ENCODE measurements around the gene TEC.

- TF ChIP-seq POLR2A (IDR thresholded peaks at IDR 0.05) (no peak), EP300 (IDR thresholded peaks at IDR 0.05) (no peak)
- TF ChIP-seq, protein P1, sequence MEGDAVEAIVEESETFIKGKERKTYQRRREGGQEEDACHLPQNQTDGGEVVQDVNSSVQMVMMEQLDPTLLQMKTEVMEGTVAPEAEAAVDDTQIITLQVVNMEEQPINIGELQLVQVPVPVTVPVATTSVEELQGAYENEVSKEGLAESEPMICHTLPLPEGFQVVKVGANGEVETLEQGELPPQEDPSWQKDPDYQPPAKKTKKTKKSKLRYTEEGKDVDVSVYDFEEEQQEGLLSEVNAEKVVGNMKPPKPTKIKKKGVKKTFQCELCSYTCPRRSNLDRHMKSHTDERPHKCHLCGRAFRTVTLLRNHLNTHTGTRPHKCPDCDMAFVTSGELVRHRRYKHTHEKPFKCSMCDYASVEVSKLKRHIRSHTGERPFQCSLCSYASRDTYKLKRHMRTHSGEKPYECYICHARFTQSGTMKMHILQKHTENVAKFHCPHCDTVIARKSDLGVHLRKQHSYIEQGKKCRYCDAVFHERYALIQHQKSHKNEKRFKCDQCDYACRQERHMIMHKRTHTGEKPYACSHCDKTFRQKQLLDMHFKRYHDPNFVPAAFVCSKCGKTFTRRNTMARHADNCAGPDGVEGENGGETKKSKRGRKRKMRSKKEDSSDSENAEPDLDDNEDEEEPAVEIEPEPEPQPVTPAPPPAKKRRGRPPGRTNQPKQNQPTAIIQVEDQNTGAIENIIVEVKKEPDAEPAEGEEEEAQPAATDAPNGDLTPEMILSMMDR (IDR thresholded peaks at IDR 0.05), result no peak
These were observed 71.9 kb downstream of the TEC start for GRCh38 chr4:48197643-48198237.
